NT2/D1 (cell line): ENCODE measurements around the gene AKAP6.

Experiments
- SUZ12 ChIP-seq: IDR thresholded peaks from 2 replicates; pipeline ENCODE4 v1.6.1; 2011; ENCODE audit not compliant: insufficient read length, insufficient read depth; ENCODE audit errors: extremely low read depth
- YY1 ChIP-seq: IDR thresholded peaks from 2 replicates; pipeline ENCODE4 v1.6.1; 2011; ENCODE audit not compliant: insufficient read length, insufficient read depth
- ZNF274 ChIP-seq: IDR thresholded peaks from 2 replicates; pipeline ENCODE4 v1.6.1; 2011; ENCODE audit warnings: mild to moderate bottlenecking, low read depth, low read length

GRCh38 chr14:32648434-32648833 lies 319.3 kb downstream of the AKAP6 start:
- TF ChIP-seq ZNF274 (no peak), SUZ12 (no peak), YY1 (no peak)
